ENCODE results near the gene PAM.
"Not testable (repeated sequence)": the region's sequence is repeated elsewhere in the genome, so short reads cannot be mapped to it uniquely, and the experiment has no call there.

PAM gene

DNA sequence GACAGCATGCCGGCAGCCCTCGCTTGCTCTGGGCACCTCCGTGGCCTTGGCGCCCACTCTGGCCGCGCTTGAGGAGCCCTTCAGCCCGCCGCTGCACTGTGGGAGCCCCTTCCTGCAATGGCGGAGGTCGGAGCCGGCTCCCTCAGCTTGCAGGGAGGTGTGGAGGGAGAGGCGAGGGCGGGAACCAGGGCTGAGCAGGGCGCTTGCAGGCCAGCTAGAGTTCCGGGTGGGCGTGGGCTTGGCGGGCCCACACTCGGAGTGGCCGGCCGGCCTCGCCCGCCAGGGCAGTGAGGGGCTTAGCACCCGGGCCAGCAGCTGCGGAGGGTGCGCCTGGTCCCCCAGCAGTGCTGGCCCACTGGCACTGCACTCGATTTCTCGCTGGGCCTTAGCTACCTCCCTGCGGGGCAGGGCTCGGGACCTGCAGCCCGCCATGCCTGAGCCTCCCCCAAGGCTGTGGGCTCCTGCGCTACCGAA is 3.2 kb upstream of the PAM start:
- not testable (repeated sequence) for DNase-seq

DNA sequence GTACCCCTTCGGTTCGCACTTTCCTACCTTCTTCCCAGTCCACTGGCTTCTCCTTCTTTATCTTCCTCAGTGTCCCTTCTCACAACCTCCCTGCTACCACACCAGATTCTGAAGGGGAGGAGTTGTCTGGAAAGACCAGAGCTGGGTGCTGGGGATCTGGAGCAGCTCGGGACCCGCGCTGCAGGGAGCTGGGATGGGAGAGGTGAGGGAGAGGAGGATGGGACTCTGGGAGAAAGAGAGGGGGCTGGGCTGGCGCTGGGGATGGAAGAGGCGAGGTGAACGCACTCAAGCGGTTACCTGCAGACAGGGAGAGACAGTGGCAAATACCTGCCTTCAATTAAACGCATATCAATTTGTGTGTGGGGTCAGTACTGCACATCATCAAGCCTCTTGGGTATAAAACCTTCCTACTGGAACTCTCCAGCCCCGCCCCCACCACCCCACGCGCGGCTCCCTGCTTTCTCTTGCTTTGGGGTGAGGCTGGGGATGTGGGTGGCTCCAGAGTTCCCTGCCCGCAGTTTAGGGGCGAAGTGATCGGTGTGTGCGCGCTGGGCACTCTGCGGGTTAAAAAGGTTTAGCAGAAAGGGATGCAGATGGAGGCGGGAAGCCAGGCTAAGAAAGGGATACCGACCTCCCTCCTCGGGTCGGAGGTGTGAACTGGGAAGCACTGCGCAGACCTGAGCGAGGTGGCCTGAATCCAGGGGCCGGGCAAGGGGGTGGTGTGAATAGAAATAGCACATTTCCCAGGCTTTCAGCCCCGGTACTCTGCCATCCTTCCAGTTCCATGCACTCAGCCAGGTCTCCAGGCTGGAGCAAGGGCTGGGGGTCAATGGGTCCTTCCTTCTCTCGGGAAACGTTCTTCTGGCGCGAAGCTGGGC is 977 bp upstream of the PAM start:
- peak in 2 of 5 donors; percentile 5 to 12 for DNase-seq

DNA sequence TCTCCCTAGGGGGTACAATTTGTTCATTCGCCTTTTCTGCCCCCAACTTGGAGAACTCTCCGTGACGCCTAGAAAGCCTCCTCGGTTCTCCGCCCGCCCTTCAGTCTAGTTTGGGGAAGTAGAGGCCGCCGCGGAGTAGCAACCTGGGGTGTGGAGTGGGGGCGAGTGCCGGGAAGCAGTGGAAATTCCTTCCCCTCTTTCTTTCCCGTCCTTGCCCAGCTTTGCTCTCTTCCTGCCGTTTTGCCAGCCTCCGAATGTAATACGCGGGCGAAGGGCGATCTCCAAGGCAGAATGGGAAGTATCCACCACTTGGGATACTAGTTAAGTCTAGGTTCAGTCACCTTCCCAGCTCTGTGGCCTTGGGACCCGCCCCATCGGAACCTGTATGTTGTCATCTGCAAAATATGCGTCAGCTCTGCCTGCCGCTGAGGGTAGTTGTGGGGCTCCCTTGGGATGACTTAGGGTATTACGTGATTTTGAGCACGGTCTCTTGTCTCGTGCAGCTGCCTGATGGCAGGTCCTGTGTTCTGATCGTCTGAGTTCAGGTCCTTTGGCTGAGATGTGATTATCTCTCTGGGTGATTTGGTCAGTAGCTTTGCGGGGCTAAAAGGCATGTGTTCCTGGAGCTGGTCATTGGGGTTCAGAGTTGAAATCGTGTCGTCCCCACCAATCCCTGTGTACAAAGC is 724 bp downstream of the PAM start:
- peak; percentile 40 to 80 (median 58) for DNase-seq

DNA sequence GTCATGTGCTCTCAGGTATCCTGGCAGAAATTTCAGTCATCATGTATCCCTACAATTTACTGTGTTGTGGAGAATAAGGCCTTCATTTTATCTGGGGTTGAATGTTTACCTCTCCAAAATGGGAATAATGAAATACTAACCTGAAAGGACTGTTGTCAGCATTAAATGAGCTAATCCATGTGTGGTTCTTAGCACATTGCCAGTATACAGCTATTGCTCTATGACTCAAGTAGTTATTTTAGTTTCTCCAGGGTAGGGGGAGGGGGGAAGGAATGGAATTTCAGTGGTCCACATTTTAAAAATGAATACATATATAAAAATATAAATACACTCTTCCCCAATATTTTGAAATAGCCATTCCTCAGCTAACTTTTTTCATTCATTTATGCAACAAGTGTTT is 3.5 kb downstream of the PAM start:
- DNase-seq = no peak

DNA sequence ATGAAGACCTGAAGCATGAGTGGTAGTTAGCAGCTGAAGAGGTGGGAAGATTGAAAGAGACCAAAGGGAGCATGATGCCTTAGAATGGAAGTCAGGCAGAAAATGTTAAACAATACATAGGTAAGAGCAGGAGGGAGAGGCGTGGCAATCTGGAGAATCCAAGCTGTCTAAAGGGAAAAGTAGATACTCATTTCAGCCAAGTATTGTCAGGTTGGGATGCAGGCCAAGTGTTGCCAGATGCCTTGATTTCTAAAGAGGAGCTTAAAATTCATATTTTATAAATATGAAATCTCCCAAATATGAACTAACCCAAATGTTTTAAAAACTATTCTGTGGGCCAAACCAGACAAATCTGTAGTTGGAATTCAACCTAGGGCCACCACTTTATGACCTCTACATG is 4.2 kb downstream of the PAM start:
- no peak for DNase-seq

DNA sequence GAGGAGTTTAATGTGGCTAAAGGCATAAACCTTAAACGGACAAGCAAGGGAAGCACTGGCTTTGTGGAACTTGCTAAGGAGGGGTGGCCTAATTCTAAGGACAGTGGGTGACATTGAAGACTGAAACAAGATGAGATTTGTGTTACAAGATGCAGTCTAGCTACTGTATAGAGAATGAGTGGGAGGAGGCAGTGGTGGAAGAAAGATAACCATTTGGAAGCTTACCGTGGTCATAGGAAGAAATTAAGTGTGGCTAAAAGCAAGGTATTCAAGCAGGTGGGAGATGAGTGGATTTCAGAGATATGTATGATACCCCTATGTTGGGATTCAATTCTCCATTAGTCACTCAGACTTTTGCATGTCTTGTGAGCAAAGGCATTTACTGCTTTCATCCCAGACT is 4.6 kb downstream of the PAM start:
- no peak for DNase-seq

DNA sequence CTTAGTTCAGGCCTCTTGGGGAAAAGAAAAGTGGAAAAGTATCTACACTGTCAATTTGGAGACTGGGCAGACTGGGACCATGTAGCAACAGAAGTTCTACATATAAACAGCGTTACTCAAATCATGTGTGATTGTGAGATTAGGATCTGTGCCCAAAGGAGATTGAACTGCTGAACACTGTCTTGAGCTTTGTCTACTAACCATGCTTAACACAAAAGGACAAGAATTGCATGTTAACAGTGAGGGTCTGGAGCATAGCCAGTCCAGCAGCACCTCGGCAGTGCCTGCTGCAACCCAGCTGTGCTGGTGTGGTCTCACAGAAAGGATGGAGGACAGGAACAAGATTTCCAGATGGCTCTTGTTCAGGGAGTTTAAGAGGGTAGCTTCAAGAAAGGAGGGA is 5.7 kb downstream of the PAM start:
- no peak for DNase-seq

DNA sequence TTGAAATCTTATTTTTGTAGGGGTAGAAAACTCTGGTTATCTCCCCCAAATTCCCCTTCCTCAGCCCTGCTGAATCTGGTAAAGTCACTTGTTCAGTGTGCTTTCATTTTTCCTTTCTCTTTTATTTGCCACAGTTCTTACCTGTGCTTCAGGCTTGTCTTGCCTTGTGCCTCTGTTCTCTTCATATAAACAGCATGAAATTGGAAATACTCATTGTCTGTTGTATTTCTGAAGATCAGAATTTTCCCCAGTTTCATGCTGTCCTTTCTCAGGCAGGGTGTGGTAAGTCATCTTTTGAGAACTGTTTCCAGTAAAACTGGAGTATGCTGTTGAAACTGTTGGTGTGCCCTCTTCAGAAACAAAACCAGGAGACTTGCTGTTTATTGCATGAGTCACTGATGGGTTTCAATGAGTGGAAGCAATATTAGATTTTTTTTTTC is 7.0 kb downstream of the PAM start:
- DNase-seq = peak in 1 of 5 donors; percentile 63

DNA sequence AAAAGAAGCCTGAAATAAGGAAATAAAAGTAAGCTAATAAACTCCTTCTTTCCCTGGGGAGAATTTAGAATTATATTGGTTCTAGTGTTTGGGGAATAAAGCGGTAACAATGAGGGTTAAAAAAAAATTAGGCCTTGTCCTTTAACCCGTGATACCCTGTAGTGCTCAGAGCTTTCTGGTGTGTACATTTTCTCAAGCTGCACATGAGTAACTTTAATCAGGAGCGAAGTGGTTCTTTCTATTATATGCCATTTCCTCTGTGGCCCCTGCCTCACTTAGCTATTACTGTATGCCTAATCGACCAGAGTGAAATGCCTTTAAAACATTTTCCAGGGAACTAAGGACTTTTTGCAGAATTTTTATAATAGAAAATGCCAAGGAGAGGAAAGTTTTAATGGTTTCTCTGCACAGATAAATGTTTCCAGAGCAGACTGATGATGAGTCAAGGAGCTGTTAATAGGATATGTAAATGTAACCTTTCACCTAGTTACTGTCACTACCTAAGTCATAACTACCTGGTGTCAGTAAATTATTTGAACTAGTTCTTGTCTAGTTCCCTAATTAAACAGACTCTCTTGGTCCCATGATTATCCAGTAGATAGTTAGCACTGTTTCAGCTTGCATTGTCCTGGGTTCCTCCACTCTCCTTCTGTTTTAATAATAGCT is 7.6 kb downstream of the PAM start:
- no peak for DNase-seq

DNA sequence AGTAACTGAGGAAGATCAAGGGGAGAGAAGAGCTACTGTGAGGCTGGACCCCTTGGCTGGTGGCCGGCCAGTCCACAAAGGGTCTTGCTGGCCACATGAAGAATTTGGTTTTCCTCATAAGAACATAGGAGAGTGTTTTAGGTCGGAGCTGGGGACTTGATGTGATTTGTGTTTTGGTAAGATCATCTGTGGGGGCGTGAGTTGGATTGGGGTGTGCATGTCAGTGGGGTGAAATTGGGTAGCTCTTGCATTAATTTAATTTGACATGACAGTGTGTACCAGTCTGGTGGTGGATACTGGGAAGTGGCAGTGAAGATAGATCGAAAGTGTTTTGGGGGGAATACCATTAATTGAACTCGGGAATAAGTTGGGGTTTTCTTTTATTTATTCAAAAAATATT is 8.6 kb downstream of the PAM start:
- no peak for DNase-seq

DNA sequence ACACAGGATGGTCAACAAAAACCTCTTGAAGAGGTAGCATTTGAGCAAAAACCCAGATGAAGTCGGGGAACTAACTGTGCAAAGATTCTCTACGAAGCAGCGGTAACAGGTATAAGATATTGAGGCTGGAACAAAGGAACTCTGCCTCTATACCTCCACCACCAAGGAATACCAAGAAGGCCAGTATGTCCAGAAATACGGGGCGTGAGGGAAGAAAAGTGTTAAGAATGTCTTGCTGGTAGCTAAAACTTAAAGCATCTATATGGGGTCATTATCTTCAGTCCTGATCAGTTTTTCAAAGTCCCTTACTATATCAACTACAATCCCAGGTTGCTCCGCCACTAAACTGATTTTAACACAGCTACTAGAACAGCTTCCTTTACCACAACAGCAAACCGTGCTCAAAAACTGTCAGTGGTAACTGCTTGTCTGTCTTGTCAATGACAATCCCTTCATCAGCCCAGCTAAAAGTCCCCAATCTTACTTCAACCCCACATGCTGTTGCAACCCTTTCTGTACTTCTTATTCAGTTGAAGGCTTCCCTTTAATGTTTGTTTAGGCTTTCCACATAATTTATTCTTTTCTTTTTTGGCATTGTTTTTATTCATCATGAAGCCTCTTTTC is 9.4 kb downstream of the PAM start:
- peak in 1 of 5 donors; percentile 50 for DNase-seq

DNA sequence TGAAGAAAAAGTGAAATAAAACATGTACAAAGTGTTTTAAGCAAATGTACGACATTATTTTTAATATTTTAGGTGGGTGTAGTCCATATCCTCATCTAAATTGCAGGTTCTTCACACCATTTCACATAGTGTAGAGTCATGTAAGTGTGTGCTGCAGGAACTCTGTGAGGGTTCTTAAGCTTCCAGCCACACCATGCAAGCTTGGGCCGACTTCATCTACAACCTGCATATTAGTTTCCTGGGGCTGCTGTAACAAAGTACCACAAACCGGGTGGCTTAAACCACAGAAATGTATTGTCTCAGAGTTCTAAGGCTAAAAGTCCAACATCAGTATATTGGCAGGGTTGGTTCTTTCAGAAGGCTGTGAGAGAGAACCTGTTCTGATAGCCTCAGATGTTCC is 10.2 kb downstream of the PAM start:
- DNase-seq = peak in 1 of 5 donors; percentile 29

DNA sequence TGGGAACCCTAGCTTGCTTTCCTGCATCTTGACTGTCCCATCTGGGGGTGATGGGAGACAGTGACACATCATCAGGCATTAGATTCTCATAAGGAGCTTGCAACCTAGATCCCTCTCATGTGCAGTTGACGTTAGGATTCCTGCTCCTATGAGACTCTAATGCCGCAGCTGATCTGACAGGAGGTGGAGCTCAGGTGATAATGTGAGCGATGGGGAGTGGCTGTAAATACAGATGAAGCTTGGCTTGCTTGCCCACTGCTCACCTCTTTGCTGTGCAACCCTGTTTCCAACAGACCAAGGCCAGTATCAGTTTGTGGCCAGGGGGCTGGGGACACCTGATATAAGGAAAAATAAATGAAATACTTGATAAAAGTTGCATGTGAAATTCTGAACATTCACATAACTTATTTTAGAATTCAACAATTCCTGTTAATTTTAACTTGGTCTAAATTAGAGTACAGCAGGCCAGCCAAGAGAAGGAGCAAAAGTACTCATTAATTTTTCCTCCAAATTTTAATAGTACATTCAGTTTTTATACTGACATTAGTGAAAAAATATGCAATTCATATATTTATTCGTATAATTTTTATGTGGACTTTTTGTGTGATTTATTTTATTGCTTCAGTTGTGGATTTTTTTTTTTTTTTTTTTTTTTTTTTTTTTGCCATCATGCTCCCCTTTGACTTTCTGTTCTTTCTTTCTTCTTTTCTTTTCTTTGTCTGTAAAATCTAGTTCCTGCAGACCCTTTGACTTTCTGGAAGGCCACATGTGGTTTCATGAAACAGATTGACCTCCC is 11.4 kb downstream of the PAM start:
- DNase-seq = no peak

DNA sequence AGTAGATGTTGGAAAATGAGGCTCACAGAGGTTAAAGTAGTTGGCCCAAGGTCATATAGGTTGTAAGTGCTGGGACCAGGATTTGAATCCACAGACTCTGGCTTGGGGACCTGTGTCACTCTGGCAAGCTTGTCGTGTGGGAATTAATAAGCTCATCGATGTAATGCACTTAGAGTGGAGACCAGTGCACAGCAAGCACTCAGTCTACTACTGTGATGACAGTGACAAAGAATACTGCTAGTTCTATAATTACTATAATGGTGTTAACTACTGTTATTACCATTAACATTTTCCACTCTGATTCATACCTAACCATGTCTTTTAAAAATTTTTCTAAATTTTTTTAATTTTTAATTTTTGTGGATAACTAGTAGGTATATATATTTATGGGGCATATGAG is 12.8 kb downstream of the PAM start:
- peak in 1 of 5 donors; percentile 47 for DNase-seq

DNA sequence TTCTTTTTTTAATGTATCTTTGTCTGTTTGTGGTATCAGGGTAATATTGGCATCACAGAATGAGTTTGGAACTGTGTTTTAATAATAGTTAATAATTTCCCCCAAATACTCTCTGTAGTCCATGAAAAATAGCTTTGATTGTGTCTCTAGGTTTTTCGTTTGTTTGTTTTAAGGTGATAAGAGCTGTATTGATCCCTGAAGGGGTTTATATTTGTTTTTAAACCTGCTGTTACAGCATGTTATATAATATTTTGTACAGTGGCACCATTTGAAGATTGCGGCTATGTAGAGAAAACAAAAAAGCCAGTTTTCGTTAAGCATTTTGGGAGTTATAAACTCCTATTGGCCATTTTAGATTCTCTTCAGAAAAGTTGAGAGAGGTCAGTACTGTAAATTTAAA is 15.7 kb downstream of the PAM start:
- no peak for DNase-seq

DNA sequence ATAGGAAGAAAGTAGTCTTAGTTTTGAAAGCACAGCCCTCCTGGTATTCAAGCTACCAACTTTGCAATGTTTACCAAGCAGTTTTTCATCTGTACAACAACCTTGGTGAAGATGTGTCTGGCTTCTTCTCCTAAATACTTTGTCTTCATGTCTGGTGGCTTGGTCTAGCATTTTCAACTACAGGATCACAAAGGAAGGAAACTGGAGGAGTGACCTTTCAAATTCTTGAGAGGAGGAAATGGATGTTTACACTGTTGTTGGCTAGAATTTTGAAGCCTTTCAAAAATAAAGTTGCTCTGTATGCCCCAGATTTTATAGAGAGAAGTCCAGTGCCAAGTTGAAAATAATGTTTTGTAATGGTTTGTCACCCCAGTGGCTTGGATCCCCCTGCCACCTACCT is 16.3 kb downstream of the PAM start:
- DNase-seq = no peak

DNA sequence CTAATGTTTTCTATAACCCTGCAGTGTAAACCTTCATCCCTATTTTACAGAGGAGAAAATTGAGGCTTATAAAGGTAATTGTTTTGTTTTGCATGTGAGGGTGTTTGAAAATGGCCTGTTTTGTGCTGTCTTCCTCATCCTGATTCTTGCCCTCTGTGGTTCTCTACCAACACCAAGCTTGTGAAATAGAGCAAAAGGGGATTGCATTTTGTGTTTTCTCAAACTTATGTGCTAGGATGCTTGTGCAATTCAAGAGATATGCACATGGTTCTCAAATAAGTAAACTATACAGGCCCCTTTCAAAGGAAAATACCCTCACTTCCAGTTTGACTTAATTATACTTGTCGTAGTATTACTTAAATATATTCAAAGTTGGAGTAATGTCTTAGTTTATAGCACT is 17.2 kb downstream of the PAM start:
- DNase-seq = no peak

DNA sequence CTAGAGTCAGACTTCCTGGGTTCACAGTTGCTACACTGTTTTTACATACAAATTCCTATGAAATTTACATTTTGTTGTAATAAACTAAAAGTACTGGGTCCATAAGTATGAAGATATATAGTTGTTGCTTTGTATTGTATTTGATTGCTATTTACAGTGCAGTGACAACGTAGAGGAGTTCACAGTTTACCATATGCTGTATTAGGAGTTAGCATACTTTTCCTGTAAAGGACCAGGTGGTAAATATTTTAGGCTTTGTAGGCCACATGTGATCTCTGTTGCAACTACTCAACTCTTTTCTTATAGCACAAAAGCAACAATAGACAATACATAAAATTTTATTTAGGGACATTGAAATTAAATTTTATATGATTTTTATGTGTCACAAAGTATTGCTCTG is 18.0 kb downstream of the PAM start:
- no peak for DNase-seq

DNA sequence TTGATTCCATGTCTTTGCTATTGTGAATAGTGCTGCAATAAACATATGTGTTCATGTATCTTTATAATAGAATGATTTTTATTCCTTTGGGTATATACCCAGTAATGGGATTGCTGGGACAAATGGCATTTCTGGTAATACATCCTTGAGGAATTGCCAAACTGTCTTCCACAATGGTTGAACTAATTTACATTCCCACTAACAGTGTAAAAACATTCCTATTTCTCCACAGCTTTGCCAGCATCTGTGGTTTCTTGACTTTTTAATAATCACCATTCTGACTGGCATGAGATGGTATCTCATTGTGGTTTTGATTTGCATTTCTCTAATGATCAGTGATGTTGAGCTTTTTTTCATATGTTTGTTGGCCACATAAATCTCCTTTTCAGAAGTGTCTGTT is 20.7 kb downstream of the PAM start:
- not testable (repeated sequence) for DNase-seq

DNA sequence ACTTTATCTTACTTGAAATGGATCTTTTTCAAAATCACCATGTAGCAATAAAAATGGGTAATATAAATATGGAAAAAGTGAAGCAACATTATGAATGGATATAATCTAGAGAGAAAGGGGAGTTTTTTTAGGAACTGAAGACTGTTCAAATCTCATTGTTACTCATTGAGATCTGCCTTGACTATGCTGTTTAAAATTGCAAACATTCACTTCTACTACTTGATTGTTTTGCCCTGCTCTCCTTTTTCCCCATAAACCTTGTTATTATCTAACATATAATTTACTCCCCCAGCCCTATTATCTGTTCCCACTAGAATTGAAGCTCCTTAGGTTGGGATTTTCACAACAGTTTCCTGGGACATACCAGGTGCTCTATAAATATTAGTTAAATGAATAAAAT is 22.0 kb downstream of the PAM start:
- no peak for DNase-seq

DNA sequence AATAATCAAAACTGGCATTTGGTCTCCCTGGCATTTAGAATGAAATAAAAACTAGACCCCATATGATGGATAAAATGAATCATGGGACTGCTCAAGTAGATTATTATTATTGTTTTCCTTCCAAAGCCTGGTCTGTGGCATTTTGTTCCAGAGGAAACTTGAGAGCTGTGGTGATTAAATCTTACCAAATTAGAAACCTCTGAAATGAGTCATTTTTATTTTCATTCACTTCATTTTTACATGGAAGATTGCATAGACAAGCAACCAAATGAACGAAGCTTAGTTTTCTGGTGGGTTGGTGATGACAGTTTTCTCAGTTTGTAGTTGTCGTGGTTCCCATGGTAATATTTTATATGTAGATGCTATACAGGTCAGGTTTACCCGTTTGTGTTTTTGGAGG is 23.4 kb downstream of the PAM start:
- DNase-seq = peak in 1 of 5 donors; percentile 62

DNA sequence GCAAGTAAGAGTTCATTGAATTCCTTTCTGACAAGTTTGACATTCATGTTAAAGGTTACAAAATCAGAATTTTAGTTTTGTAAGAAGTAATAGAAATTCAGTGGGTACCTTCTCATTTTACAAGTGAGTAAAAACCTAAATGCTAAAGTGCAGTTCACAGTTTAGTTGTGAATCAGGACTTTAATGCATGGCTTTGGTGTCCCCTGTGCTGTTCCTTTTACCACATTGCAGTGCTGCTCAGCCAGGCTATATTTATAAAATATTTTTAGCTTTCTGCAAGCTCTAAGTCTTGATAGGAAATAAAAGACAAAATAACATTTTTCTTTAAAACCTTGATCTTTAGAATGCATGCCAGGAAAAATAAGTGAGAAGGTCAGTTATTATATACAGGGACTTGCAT is 26.3 kb downstream of the PAM start:
- no peak for DNase-seq

Measured in T-helper 1 cell (primary cell).